SK-N-SH (cell line): ENCODE measurements around the gene MYO1E.

Experiments
- EP300 ChIP-seq, 2 experiments: IDR thresholded peaks; 2 replicates each; pipeline versions ENCODE4 v1.4.0 to v1.6.1; 2012; ENCODE audit warnings: borderline replicate concordance in 1 of 2, low read depth in 1 of 2, low read length in 1 of 2
- GABPA ChIP-seq: IDR thresholded peaks from 2 replicates; pipeline ENCODE4 v1.4.0; 2012; ENCODE audit warnings: low read depth, mild to moderate bottlenecking
- MAX ChIP-seq: IDR thresholded peaks from 2 replicates; pipeline ENCODE4 v1.4.0; 2012; ENCODE audit warnings: low read depth
- POLR2AphosphoS5 ChIP-seq: IDR thresholded peaks from 2 replicates; pipeline ENCODE4 v1.6.1; 2012; ENCODE audit warnings: low read depth, low read length
- TF ChIP-seq, protein P1 (sequence below): fragments of 200-600 bp; sonication (generic); IDR thresholded peaks from 2 replicates; pipeline ENCODE4 v1.6.1; 2017; ENCODE audit warnings: antibody characterized with exemption, mild to moderate bottlenecking, moderate library complexity

GRCh38 chr15:59378855-59379254, 6.2 kb upstream of the MYO1E start:
- TF ChIP-seq MAX (no peak), POLR2AphosphoS5 (no peak), EP300 (IDR thresholded peaks at IDR 0.05; ENCODE audit: borderline replicate concordance in 1 of 2, low read depth in 1 of 2, low read length in 1 of 2) (no peak), GABPA (no peak)
- TF ChIP-seq, protein P1, sequence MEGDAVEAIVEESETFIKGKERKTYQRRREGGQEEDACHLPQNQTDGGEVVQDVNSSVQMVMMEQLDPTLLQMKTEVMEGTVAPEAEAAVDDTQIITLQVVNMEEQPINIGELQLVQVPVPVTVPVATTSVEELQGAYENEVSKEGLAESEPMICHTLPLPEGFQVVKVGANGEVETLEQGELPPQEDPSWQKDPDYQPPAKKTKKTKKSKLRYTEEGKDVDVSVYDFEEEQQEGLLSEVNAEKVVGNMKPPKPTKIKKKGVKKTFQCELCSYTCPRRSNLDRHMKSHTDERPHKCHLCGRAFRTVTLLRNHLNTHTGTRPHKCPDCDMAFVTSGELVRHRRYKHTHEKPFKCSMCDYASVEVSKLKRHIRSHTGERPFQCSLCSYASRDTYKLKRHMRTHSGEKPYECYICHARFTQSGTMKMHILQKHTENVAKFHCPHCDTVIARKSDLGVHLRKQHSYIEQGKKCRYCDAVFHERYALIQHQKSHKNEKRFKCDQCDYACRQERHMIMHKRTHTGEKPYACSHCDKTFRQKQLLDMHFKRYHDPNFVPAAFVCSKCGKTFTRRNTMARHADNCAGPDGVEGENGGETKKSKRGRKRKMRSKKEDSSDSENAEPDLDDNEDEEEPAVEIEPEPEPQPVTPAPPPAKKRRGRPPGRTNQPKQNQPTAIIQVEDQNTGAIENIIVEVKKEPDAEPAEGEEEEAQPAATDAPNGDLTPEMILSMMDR = no peak
